SU-DHL-6 (cell line): Measurements from ENCODE around the gene CDK11A.

ENCODE experiments used
- EZH2phosphoT487 ChIP-seq: fragments of 200-600 bp; sonication (generic), shearing (Covaris generic); conservative IDR thresholded peaks from 2 replicates; pipeline ENCODE4 v1.6.1; 2018; ENCODE audit warnings: mild to moderate bottlenecking, antibody characterized with exemption, low read length, moderate library complexity, mixed read lengths
- TF ChIP-seq, protein P1 (sequence below): fragments of 200-600 bp; sonication (generic); IDR thresholded peaks from one replicate; pipeline ENCODE4 v1.5.1; 2017; ENCODE audit warnings: antibody characterized with exemption, mild to moderate bottlenecking, low read length, moderate library complexity; ENCODE audit not compliant: insufficient read depth, poor library complexity, severe bottlenecking

DNA sequence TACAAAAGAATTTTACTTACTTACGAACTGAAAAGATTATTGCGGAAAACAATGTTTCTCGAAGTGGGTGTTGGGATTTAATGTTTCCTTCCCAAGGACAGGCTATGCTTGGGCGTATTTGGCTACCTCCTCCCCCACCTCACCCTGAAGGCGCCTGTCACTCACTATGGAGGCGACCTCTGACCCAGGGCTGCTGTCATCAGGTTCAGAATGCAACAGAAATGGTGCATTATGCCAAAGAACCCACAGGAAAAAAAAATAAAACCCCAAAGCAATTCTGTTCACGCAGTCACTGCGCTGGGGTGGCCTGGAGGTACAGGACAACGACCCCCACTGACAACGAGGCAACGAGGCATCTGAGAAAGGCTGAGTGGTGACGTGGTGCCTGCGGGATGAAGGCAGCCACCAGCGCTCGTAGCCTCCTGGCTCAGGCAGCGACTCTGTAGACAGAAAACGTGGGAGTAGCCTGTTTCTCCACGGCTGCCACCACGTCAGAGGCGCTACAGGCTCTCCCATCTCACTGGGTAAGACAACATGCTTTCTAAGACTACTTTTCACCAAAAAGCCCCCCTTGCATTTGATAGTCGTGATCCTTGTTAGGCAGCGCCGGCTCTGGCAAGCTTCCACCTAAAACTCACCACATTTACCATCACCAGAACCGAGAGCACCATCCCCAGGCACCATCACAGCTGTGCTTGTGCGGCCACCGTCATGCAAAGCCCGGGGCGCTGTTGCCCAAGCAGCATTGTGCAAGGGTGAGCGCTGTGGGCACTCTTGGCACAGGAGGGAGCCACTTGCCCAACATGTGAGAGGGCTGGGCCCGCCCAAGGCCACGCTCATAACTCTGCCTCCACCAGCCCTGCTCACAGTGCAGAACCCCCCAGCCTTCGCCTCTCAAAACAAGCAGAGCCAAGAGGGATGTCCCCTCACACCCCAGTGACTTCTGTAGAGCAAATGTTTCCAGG lies 39.8 kb upstream of the CDK11A start:
- TF ChIP-seq, protein P1, sequence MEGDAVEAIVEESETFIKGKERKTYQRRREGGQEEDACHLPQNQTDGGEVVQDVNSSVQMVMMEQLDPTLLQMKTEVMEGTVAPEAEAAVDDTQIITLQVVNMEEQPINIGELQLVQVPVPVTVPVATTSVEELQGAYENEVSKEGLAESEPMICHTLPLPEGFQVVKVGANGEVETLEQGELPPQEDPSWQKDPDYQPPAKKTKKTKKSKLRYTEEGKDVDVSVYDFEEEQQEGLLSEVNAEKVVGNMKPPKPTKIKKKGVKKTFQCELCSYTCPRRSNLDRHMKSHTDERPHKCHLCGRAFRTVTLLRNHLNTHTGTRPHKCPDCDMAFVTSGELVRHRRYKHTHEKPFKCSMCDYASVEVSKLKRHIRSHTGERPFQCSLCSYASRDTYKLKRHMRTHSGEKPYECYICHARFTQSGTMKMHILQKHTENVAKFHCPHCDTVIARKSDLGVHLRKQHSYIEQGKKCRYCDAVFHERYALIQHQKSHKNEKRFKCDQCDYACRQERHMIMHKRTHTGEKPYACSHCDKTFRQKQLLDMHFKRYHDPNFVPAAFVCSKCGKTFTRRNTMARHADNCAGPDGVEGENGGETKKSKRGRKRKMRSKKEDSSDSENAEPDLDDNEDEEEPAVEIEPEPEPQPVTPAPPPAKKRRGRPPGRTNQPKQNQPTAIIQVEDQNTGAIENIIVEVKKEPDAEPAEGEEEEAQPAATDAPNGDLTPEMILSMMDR = no peak
- TF ChIP-seq EZH2phosphoT487 = no peak
